Measurements from ENCODE around the gene RAD51AP1. TPM values are rescaled to one million over a fixed set of nuclear protein-coding genes. Genes with fewer than 3 reads are reported as not detected.
"Not testable (repeated sequence)": the region's sequence is repeated elsewhere in the genome, so short reads cannot be mapped to it uniquely, and the experiment has no call there.

RAD51AP1 gene
- total RNA-seq, 1 donor from 2014 or later: 40.1 TPM

DNA sequence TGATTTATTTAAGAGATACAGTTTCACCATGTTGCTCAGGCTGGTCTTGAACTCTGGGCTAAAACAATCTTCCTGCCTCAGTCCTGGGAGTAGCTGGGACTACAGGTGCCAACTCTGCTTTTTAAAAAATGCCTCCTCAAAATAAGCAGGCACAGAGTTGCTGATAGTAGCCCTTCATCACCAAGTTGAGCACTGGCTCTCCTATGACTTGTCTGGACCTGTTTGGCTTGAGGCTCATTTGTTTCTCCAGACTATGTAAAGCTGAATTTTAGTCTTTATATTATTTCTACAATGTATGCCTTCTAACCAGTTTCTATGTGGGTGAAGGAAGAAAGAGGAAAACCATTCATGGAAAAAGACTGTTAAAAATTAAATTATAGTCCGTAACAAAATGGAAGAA lies 39.5 kb upstream of the RAD51AP1 start:
- TF ChIP-seq, protein P1, sequence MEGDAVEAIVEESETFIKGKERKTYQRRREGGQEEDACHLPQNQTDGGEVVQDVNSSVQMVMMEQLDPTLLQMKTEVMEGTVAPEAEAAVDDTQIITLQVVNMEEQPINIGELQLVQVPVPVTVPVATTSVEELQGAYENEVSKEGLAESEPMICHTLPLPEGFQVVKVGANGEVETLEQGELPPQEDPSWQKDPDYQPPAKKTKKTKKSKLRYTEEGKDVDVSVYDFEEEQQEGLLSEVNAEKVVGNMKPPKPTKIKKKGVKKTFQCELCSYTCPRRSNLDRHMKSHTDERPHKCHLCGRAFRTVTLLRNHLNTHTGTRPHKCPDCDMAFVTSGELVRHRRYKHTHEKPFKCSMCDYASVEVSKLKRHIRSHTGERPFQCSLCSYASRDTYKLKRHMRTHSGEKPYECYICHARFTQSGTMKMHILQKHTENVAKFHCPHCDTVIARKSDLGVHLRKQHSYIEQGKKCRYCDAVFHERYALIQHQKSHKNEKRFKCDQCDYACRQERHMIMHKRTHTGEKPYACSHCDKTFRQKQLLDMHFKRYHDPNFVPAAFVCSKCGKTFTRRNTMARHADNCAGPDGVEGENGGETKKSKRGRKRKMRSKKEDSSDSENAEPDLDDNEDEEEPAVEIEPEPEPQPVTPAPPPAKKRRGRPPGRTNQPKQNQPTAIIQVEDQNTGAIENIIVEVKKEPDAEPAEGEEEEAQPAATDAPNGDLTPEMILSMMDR (IDR thresholded peaks at IDR 0.05; ENCODE audit: unreplicated experiment): no peak
- H3K27ac Mint-ChIP-seq: no peak overlapping the region
- H3K4me3 Mint-ChIP-seq (ENCODE audit: low read depth): no peak overlapping the region
- H3K9me3 Mint-ChIP-seq (ENCODE audit: low read depth): no peaks in the 10 kb centered on the region
- H3K36me3 Mint-ChIP-seq (ENCODE audit: insufficient read depth): peaks cover 33% of the 10 kb centered on the region
- DNase-seq (ENCODE audit: low spot score, unreplicated experiment): no peak
- no peaks in the 10 kb centered on the region for H3K27me3 Mint-ChIP-seq
- H3K4me1 Mint-ChIP-seq (ENCODE audit: low read depth): no peaks in the 10 kb centered on the region

DNA sequence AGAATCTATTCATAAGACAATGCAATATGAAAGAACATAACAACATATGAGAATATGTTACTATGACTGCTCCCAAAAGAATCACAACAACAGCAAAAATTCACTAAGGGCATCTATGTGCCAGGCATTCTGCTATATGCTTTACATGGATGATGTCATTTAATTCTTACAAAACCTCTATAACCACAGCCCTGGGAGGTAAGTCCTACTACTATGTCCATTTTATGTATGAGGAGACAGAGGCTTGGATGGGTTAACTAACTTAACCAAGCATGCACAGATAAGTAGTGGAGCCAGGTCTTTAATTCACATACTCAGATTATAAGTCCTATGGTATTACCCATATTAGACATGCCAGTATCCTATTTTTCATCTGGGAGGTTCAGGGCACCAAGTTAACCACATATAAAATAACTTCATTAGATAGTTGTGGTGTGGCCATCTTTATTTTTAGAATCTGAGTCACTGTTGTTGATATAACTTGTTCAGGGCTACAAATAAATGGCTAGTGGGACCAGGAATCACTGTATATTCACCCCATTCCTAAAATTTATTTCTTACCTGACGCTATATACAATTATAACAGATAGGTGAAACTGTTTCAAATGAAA lies 33.2 kb upstream of the RAD51AP1 start:
- Mint-ChIP-seq H3K27ac (no peak overlapping the region), H3K9me3 (ENCODE audit: low read depth) (no peaks in the 10 kb centered on the region), H3K4me3 (ENCODE audit: low read depth) (no peak overlapping the region), H3K36me3 (ENCODE audit: insufficient read depth) (peaks cover 16% of the 10 kb centered on the region), H3K27me3 (no peaks in the 10 kb centered on the region), H3K4me1 (ENCODE audit: low read depth) (peaks cover 4% of the 10 kb centered on the region)
- TF ChIP-seq, protein P1 (IDR thresholded peaks at IDR 0.05; ENCODE audit: unreplicated experiment): no peak
- DNase-seq (ENCODE audit: low spot score, unreplicated experiment): no peak

DNA sequence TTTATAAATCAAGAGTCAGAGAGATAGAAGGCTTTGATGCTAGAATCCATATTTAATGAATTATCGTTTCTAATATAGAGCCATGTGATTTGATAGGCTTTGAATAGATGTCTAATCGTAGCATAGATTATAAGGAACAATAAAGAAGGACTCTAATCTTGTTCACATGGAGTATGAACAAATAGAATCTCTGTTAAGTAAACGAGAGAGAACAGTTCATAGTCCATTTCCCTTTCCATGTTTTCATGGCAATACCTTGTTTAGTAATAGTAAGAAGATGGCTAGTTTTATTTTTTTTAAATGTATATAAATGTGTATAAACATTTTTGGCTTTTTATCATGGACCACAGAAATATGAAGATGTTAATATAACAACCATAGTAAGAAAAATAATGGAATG lies 32.3 kb upstream of the RAD51AP1 start:
- H3K9me3 Mint-ChIP-seq (ENCODE audit: low read depth): no peaks in the 10 kb centered on the region
- H3K36me3 Mint-ChIP-seq (ENCODE audit: insufficient read depth): peaks cover 13% of the 10 kb centered on the region
- no peaks in the 10 kb centered on the region for H3K27me3 Mint-ChIP-seq

DNA sequence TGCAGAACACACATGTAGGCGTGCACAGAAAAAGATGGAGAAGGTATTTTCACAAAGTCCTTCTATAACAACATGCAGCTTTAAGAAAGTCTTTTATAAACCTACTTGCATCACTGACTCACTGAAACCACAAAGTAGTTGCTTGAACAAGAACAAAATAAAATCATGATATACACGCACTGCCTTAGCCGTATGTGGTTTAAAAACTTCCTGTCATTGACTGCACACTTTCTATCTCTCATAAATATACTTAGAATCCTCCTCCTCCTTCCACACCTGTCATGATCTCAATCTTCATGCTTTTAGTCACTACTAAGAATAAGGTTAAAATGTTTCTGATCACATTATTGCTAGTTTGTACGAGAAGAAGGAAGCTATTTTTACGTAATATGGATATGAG lies 31.8 kb upstream of the RAD51AP1 start:
- no peak for DNase-seq (ENCODE audit: low spot score, unreplicated experiment)

More for the DNA sequence above, 32.3 kb upstream of the RAD51AP1 start:
- no peak for DNase-seq (ENCODE audit: low spot score, unreplicated experiment)
- Mint-ChIP-seq H3K4me3 (ENCODE audit: low read depth) (no peak overlapping the region), H3K4me1 (ENCODE audit: low read depth) (peaks cover 4% of the 10 kb centered on the region), H3K27ac (no peak overlapping the region)
- TF ChIP-seq, protein P1 (IDR thresholded peaks at IDR 0.05; ENCODE audit: unreplicated experiment): no peak

DNA sequence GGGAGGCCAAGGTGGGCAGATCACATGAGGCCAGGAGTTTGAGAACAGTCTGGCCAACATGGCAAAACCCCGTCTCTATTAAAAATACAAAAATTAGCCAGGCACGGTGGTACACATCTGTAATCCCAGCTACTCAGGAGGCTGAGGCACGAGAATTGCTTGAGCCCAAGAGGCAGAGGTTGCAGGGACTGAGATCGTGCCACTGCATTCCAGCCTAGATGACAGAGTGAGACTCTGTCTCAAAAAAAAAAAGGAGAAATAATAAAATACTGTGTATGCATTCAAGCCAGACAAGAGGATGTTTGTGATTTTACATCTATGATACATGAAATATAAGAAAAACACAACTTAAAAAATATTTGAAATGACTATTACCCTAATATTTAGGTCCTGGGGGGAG lies 30.2 kb upstream of the RAD51AP1 start:
- H3K27ac Mint-ChIP-seq: peak overlapping the region; percentile 45
- peak overlapping the region; percentile 77 for H3K4me3 Mint-ChIP-seq (ENCODE audit: low read depth)
- not testable (repeated sequence) for H3K9me3 Mint-ChIP-seq (ENCODE audit: low read depth); DNase-seq (ENCODE audit: low spot score, unreplicated experiment); H3K4me1 Mint-ChIP-seq (ENCODE audit: low read depth); H3K27me3 Mint-ChIP-seq
- H3K36me3 Mint-ChIP-seq (ENCODE audit: insufficient read depth): peaks cover 11% of the 10 kb centered on the region

More for the DNA sequence above, 31.8 kb upstream of the RAD51AP1 start:
- peaks cover 4% of the 10 kb centered on the region for H3K4me1 Mint-ChIP-seq (ENCODE audit: low read depth)
- TF ChIP-seq, protein P1 (IDR thresholded peaks at IDR 0.05; ENCODE audit: unreplicated experiment): no peak
- H3K4me3 Mint-ChIP-seq (ENCODE audit: low read depth): no peak overlapping the region
- H3K27me3 Mint-ChIP-seq: no peaks in the 10 kb centered on the region
- H3K27ac Mint-ChIP-seq: no peak overlapping the region
- peaks cover 11% of the 10 kb centered on the region for H3K36me3 Mint-ChIP-seq (ENCODE audit: insufficient read depth)
- no peaks in the 10 kb centered on the region for H3K9me3 Mint-ChIP-seq (ENCODE audit: low read depth)

DNA sequence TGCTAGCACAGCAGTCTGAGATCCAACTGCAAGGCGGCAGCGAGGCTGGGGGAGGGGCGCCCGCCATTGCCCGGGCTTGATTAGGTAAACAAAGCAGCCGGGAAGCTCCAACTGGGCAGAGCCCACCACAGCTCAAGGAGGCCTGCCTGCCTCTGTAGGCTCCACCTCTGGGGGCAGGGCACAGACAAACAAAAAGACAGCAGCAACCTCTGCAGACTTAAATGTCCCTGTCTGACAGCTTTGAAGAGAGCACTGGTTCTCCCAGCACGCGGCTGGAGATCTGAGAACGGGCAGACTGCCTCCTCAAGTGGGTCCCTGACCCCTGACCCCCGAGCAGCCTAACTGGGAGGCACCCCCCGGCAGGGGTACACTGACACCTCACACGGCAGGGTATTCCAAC lies 29.4 kb upstream of the RAD51AP1 start:
- peak overlapping the region; percentile 77 for H3K4me3 Mint-ChIP-seq (ENCODE audit: low read depth)
- not testable (repeated sequence) for H3K27ac Mint-ChIP-seq; H3K4me1 Mint-ChIP-seq (ENCODE audit: low read depth); H3K9me3 Mint-ChIP-seq (ENCODE audit: low read depth); H3K36me3 Mint-ChIP-seq (ENCODE audit: insufficient read depth); H3K27me3 Mint-ChIP-seq; DNase-seq (ENCODE audit: low spot score, unreplicated experiment)

Data from progenitor cell of endocrine pancreas (in vitro differentiated cells).